Type B pancreatic cell (in vitro differentiated cells): Measurements from ENCODE around the gene ST6GALNAC1. TPM values are rescaled to one million over a fixed set of nuclear protein-coding genes. Genes with fewer than 3 reads are reported as not detected.

Source experiments
- DNase-seq: peaks from one replicate; pipeline ENCODE4 v3.0.0; 2021; ENCODE audit warnings: mixed read lengths; ENCODE audit not compliant: unreplicated experiment; ENCODE audit errors: extremely low spot score
- H3K27ac Mint-ChIP-seq: 2 replicates; pipeline ENCODE4 v1.8.0; 2021; ENCODE audit warnings: mild to moderate bottlenecking, mixed read lengths
- H3K27me3 Mint-ChIP-seq: 2 replicates; pipeline ENCODE4 v1.8.0; 2021; ENCODE audit warnings: mixed read lengths
- H3K36me3 Mint-ChIP-seq: 2 replicates; pipeline ENCODE4 v1.8.0; 2021; ENCODE audit warnings: mixed read lengths
- H3K4me1 Mint-ChIP-seq: one replicate; pipeline ENCODE4 v1.8.0; 2021; ENCODE audit warnings: mixed read lengths; ENCODE audit not compliant: unreplicated experiment
- H3K4me3 Mint-ChIP-seq: 2 replicates; pipeline ENCODE4 v1.8.0; 2021; ENCODE audit warnings: mild to moderate bottlenecking, mixed read lengths
- H3K9me3 Mint-ChIP-seq: 2 replicates; pipeline ENCODE4 v1.8.0; 2021; ENCODE audit warnings: mixed read lengths
- CTCF ChIP-seq: fragments of 200-600 bp; sonication (generic); conservative IDR thresholded peaks from 2 replicates; pipeline ENCODE4 v1.5.0; 2021; ENCODE audit warnings: antibody characterized with exemption, mild to moderate bottlenecking
- total RNA-seq: library from RNA; stranded (reverse); gene quantifications from 2 replicates; pipeline ENCODE4 v1.2.1, GENCODE V29; 2021; ENCODE audit warnings: low replicate concordance

Gene ST6GALNAC1
- total RNA-seq, 1 donor from 2014 or later = 10.3 TPM

DNA sequence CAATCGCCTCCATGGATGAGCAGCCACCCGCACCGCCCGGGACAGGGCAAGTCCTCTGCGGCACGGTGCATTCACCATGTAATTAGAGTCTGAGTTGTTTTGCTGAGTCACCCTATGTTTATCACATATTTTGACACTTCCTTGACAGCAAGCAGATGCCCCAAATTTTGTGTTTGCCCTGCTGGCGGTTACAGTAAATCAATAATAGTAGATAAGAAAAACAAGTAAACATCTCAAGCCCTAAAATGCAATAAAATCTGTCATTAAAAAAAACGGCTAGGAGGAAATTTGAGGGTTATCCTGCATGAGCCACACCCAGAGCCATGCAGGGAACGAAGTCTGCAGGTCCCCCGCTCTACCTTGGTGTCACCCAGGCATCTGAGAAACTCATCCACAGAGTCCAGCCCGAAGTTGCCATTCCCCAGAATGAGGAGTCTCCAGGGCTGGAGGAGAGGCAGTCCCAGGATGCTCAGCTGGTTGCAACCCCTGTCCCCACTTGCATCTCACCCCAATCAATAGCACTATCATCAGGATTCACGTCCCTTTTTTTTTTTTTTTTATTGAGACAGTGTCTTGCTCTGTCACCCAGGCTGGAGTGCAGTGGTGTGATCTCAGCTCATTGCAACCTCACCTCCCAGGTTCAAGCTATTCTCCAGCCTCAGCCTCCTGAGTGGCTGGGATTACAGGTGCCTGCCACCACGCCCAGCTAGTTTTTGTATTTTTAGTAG lies 16.5 kb upstream of the ST6GALNAC1 start:
- Mint-ChIP-seq H3K9me3 (no peaks in the 10 kb centered on the region), H3K36me3 (no peaks in the 10 kb centered on the region), H3K27ac (peak overlapping the region; percentile 81), H3K27me3 (no peaks in the 10 kb centered on the region), H3K4me3 (peak overlapping the region; percentile 33), H3K4me1 (peaks cover 29% of the 10 kb centered on the region)
- TF ChIP-seq CTCF = no peak
- no peak for DNase-seq

GRCh38 chr17:76658242-76658662 lies 14.7 kb upstream of the ST6GALNAC1 start:
- Mint-ChIP-seq H3K27me3 (no peaks in the 10 kb centered on the region), H3K4me3 (no peak overlapping the region), H3K9me3 (no peaks in the 10 kb centered on the region), H3K4me1 (peaks cover 28% of the 10 kb centered on the region), H3K27ac (peak overlapping the region; percentile 34), H3K36me3 (no peaks in the 10 kb centered on the region)
- no peak for DNase-seq
- TF ChIP-seq CTCF = no peak

DNA sequence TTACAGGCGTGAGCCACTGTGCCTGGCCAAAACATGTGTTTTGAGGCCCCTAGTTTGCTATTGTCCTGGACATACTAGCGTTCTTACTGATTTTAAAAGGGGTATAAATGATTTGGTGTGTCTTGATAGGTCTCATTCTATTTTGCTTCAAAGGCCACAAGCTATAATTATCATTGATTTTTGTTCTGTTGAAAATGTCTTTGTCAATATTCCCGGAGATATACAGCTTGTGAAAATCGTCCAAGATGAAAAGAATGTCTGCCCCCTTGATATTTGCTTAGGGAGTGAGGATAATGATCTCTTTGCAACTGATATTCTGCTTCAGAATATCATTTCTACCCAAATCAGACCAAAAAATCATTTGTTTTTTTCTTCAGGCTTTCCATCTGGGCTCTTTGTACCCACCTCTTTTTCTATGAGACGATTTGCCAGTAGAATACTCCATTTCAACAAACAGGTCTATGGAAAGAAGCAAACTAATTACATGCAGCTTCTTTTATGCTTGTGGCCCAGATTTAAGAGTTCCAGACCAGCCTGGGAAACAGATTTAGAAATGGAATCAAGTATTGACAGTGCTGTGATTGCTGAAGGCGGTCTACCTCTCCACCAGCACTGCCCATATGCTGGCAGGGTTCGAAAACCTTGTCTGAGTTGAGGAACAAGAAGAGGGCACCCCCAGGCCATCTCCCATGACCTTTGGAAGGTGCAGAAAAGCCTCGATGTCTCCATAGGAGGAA lies 14.1 kb upstream of the ST6GALNAC1 start:
- no peak for TF ChIP-seq CTCF
- Mint-ChIP-seq H3K27me3 (no peaks in the 10 kb centered on the region), H3K4me3 (no peak overlapping the region), H3K27ac (no peak overlapping the region), H3K36me3 (no peaks in the 10 kb centered on the region), H3K9me3 (no peaks in the 10 kb centered on the region), H3K4me1 (peaks cover 28% of the 10 kb centered on the region)
- no peak for DNase-seq

DNA sequence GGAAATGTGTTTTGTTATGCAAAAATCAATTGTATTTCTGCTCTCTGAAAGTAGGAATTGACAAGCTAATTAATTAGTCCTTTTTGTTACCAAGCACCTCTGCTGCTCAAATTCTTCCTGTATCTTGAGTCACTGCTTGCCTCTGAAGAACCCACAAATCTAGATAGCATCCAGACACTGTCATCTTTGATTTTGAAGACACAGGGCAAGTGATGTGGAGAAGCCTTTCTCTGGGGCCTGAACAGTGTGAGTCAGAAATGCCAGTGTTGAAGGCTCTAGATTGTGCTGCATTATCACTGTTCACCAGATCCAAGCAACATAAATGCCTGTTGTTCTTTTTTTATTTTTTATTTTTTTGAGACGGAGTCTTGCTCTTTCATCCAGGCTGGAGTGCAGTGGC lies 10.9 kb upstream of the ST6GALNAC1 start:
- H3K4me3 Mint-ChIP-seq = no peak overlapping the region
- no peaks in the 10 kb centered on the region for H3K27me3 Mint-ChIP-seq
- no peak overlapping the region for H3K27ac Mint-ChIP-seq
- TF ChIP-seq CTCF = no peak
- H3K36me3 Mint-ChIP-seq = no peaks in the 10 kb centered on the region
- H3K9me3 Mint-ChIP-seq = no peaks in the 10 kb centered on the region
- DNase-seq = no peak
- peaks cover 14% of the 10 kb centered on the region for H3K4me1 Mint-ChIP-seq

DNA sequence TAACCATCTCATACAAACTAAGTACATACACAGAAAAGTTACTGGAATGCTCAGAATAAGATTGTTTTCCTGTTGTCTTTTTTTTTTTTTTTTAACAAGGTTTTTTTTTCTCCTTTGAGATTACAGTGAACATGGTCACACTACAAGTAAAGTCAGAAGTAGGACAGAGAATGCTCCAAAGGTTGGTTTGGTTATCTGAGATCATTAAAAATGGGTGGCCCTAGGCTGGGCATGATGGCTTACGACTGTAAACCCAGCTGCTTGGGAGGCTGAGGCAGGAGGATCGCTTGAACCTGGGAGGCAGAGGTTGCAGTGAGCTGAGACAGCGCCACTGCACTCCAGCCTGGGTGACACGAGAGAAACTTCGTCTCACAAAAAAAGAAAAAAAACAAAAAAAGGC lies 6.9 kb upstream of the ST6GALNAC1 start:
- Mint-ChIP-seq H3K36me3 (no peaks in the 10 kb centered on the region), H3K4me3 (no peak overlapping the region), H3K4me1 (no peaks in the 10 kb centered on the region), H3K9me3 (peaks cover 7% of the 10 kb centered on the region), H3K27ac (no peak overlapping the region), H3K27me3 (no peaks in the 10 kb centered on the region)
- DNase-seq = no peak
- no peak for TF ChIP-seq CTCF
